Loucy (cell line): ENCODE measurements around the gene ATF2.
"Not testable (repeated sequence)": the region's sequence is repeated elsewhere in the genome, so short reads cannot be mapped to it uniquely, and the experiment has no call there.

ENCODE experiments used
- H2AFZ ChIP-seq: fragments of 200-600 bp; sonication (generic); 2 replicates; pipeline ENCODE4 v1.6.0; 2016; ENCODE audit warnings: antibody characterized with exemption, mild to moderate bottlenecking, low read length, moderate library complexity
- H3F3A ChIP-seq: fragments of 200-600 bp; 2 replicates; pipeline ENCODE4 v1.6.0; 2016; ENCODE audit warnings: antibody characterized with exemption, low read depth, mild to moderate bottlenecking
- H3K27me3 ChIP-seq: fragments of 200-600 bp; sonication (generic); 2 replicates; pipeline ENCODE4 v1.6.1; 2014; ENCODE audit warnings: low read length, mild to moderate bottlenecking; ENCODE audit not compliant: insufficient read depth, poor library complexity, severe bottlenecking
- H3K36me3 ChIP-seq: fragments of 200-600 bp; sonication (generic); 2 replicates; pipeline ENCODE4 v1.6.1; 2016; ENCODE audit warnings: low read length; ENCODE audit not compliant: insufficient read depth
- H3K4me1 ChIP-seq: fragments of 200-600 bp; sonication (generic); 2 replicates; pipeline ENCODE4 v1.5.1; 2014; ENCODE audit warnings: low read length, mild to moderate bottlenecking; ENCODE audit not compliant: insufficient read depth, poor library complexity, severe bottlenecking
- H3K4me2 ChIP-seq: fragments of 200-600 bp; sonication (generic); 2 replicates; pipeline ENCODE4 v1.6.0; 2014; ENCODE audit warnings: antibody characterized with exemption, low read length, low read depth, mild to moderate bottlenecking; ENCODE audit not compliant: poor library complexity, severe bottlenecking
- H3K4me3 ChIP-seq: fragments of 200-600 bp; sonication (generic); 2 replicates; pipeline ENCODE4 v1.5.1; 2014; ENCODE audit warnings: low read length, mild to moderate bottlenecking, mixed read lengths; ENCODE audit not compliant: poor library complexity, severe bottlenecking
- H3K79me2 ChIP-seq: fragments of 200-600 bp; sonication (generic); 2 replicates; pipeline ENCODE4 v1.6.1; 2014; ENCODE audit warnings: low read length; ENCODE audit not compliant: insufficient read depth
- H3K9ac ChIP-seq: fragments of 200-600 bp; sonication (generic); 2 replicates; pipeline ENCODE4 v1.6.0; 2014; ENCODE audit warnings: mild to moderate bottlenecking, low read depth, low read length, moderate library complexity; ENCODE audit not compliant: poor library complexity, severe bottlenecking
- H3K9me2 ChIP-seq: fragments of 200-600 bp; sonication (generic); replicated peaks from 2 replicates; pipeline ENCODE4 v1.6.1; 2016; ENCODE audit warnings: low read depth, low read length, mixed read lengths
- H3K9me3 ChIP-seq: fragments of 200-600 bp; sonication (generic); 2 replicates; pipeline ENCODE4 v1.6.1; 2014; ENCODE audit warnings: mild to moderate bottlenecking, antibody characterized with exemption, low read length, low read depth; ENCODE audit not compliant: insufficient read depth
- H4K20me1 ChIP-seq: fragments of 200-600 bp; sonication (generic); 2 replicates; pipeline ENCODE4 v1.6.0; 2014; ENCODE audit warnings: antibody characterized with exemption, low read length, mild to moderate bottlenecking; ENCODE audit not compliant: insufficient read depth, poor library complexity, severe bottlenecking
- CTCF ChIP-seq: fragments of 200-600 bp; sonication (generic); conservative IDR thresholded peaks from 2 replicates; pipeline ENCODE4 v1.5.1; 2014; ENCODE audit warnings: mild to moderate bottlenecking, antibody characterized with exemption, low read length
- EZH2phosphoT487 ChIP-seq: fragments of 200-600 bp; IDR thresholded peaks from 2 replicates; pipeline ENCODE4 v1.6.1; 2018; ENCODE audit warnings: antibody characterized with exemption, mild to moderate bottlenecking, moderate library complexity, borderline replicate concordance

ATF2 gene

DNA sequence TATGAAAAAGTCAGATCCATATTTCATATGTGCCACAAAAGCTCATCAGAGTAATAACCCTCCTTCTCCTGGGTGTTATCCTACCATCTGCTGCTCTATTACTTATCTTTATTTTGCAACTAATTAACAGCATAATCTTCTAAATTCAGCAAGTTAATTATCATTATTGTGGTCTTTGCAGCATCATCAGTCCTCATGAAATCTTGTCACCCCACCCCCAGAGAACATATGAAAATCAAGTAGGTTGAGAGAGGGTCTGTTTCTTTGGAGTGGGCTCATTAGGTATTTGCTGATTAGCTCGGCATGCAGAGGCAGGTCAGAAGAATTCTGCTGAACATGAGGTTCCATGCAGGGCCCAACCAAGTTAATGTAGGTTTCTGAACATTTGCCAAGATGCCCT lies 64.8 kb downstream of the ATF2 start:
- H3K36me3 ChIP-seq, result peaks cover 47% of the 10 kb centered on the region
- H3K9me2 ChIP-seq, result no peaks in the 10 kb centered on the region

GRCh38 chr2:175101514-175101913 lies 66.5 kb downstream of the ATF2 start:
- Histone ChIP-seq H3K4me1 (no peaks in the 10 kb centered on the region), H3K79me2 (no peaks in the 10 kb centered on the region), H3F3A (no peaks in the 10 kb centered on the region), H3K27me3 (no peaks in the 10 kb centered on the region), H3K9me2 (no peaks in the 10 kb centered on the region), H3K9ac (no peak overlapping the region), H3K4me2 (no peak overlapping the region), H4K20me1 (no peaks in the 10 kb centered on the region), H3K4me3 (no peak overlapping the region), H3K9me3 (no peaks in the 10 kb centered on the region), H2AFZ (no peak overlapping the region), H3K36me3 (peaks cover 57% of the 10 kb centered on the region)
- no peak for TF ChIP-seq EZH2phosphoT487
- TF ChIP-seq CTCF, result no peak

More for the DNA sequence above, 64.8 kb downstream of the ATF2 start:
- no peaks in the 10 kb centered on the region for H3K27me3 ChIP-seq
- H4K20me1 ChIP-seq, result no peaks in the 10 kb centered on the region
- no peaks in the 10 kb centered on the region for H3K4me1 ChIP-seq
- H3K79me2 ChIP-seq, result no peaks in the 10 kb centered on the region
- no peak overlapping the region for H3K4me3 ChIP-seq
- TF ChIP-seq EZH2phosphoT487 (no peak), CTCF (no peak)
- no peak overlapping the region for H2AFZ ChIP-seq
- no peak overlapping the region for H3K9ac ChIP-seq
- H3K4me2 ChIP-seq, result no peak overlapping the region
- no peaks in the 10 kb centered on the region for H3F3A ChIP-seq
- no peaks in the 10 kb centered on the region for H3K9me3 ChIP-seq

DNA sequence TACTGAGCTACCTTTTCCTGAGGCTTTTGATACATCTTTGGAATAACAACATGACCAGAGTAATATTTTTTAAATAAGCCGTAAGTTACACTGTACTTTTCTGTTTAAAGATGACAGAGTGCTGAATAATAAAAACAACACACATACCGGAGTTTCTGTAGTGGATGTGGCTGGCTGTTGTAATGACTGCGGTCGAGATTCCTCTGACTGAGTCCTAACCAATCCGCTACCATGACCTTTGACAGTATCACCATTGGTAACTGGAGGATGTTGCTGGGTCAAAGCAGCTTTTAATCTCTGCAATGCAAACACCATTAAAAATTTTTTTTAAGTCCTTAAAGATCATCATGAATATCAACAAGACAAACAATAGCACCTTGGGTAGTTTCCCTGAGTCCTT lies 70.7 kb downstream of the ATF2 start:
- peaks cover 66% of the 10 kb centered on the region for H3K36me3 ChIP-seq
- H3K4me1 ChIP-seq, result no peaks in the 10 kb centered on the region
- no peaks in the 10 kb centered on the region for H3K79me2 ChIP-seq
- no peak overlapping the region for H3K9ac ChIP-seq
- H3K4me3 ChIP-seq, result no peak overlapping the region
- H3K27me3 ChIP-seq, result no peaks in the 10 kb centered on the region
- no peaks in the 10 kb centered on the region for H3K9me2 ChIP-seq
- no peaks in the 10 kb centered on the region for H4K20me1 ChIP-seq
- no peaks in the 10 kb centered on the region for H3K9me3 ChIP-seq
- H3F3A ChIP-seq, result no peaks in the 10 kb centered on the region
- TF ChIP-seq EZH2phosphoT487 (no peak), CTCF (no peak)
- no peak overlapping the region for H2AFZ ChIP-seq
- no peak overlapping the region for H3K4me2 ChIP-seq

DNA sequence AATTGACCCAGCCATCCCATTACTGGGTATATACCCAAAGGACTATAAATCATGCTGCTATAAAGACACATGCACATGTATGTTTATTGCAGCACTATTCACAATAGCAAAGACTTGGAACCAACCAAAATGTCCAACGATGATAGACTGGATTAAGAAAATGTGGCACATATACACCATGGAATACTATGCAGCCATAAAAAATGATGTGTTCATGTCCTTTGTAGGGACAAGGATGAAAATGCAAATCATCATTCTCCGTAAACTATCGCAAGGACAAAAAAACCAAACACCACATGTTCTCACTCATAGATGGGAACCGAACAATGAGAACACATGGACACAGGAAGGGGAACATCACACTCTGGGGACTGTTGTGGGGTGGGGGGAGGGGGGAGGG lies 83.9 kb downstream of the ATF2 start:
- H3F3A ChIP-seq, H3K79me2 ChIP-seq, H3K27me3 ChIP-seq, H3K9ac ChIP-seq, H3K4me1 ChIP-seq, H4K20me1 ChIP-seq, H3K9me3 ChIP-seq, H3K9me2 ChIP-seq, H2AFZ ChIP-seq, H3K4me2 ChIP-seq, H3K4me3 ChIP-seq: not testable (repeated sequence)
- peaks cover 54% of the 10 kb centered on the region for H3K36me3 ChIP-seq
